Transverse colon (tissue), 4 donors: ENCODE data around the gene UMODL1. TPM values are rescaled to one million over a fixed set of nuclear protein-coding genes. Genes with fewer than 3 reads are reported as not detected.
A peak's percentile ranks its signal among the peaks of the same experiment; 100 is the strongest.
"Not testable (repeated sequence)": the region's sequence is repeated elsewhere in the genome, so short reads cannot be mapped to it uniquely, and the experiment has no call there.

Experiments
- DNase-seq: peaks from one replicate; pipeline ENCODE4 v3.0.0-alpha.2; 2019
- H3K27ac ChIP-seq, 4 donors: fragments of 200-600 bp; sonication (generic); 2 replicates each; pipeline ENCODE4 v1.5.1; 2016 to 2018; ENCODE audit warnings: inconsistent platforms in 4 of 4
- H3K27me3 ChIP-seq: fragments of 200-600 bp; sonication (generic); 2 replicates; pipeline ENCODE4 v1.5.1; 2017; ENCODE audit warnings: inconsistent platforms
- H3K36me3 ChIP-seq, 4 donors: fragments of 200-600 bp; sonication (generic); 2 replicates each; pipeline ENCODE4 v1.5.1; 2017 to 2019; ENCODE audit warnings: inconsistent platforms in 4 of 4
- H3K4me1 ChIP-seq, 4 donors: fragments of 200-600 bp; sonication (generic); 2 replicates each; pipeline ENCODE4 v1.5.1; 2017 to 2020; ENCODE audit warnings: inconsistent platforms in 4 of 4
- H3K4me3 ChIP-seq, 4 donors: fragments of 200-600 bp; sonication (generic); 1 replicate in 1 of 4; 2 replicates in 3 of 4; pipeline versions ENCODE4 v1.5.1 to v1.6.1; 2017 to 2019; ENCODE audit warnings: inconsistent platforms in 4 of 4
- H3K9me3 ChIP-seq, 2 donors: fragments of 200-600 bp; sonication (generic); 2 replicates each; pipeline ENCODE4 v1.5.1; 2017 to 2019; ENCODE audit warnings: inconsistent platforms in 2 of 2
- CTCF ChIP-seq, 5 experiments: fragments of 200-600 bp in 3 of 5; fragments of 450-650 bp in 2 of 5; sonication (generic) in 3 of 5; IDR thresholded peaks; 1 replicate in 2 of 5; 2 replicates in 3 of 5; pipeline ENCODE4 v1.5.1; 2016 to 2017; ENCODE audit warnings: antibody characterized with exemption in 5 of 5, inconsistent platforms in 3 of 5, mild to moderate bottlenecking in 2 of 5, moderate library complexity in 1 of 5
- EP300 ChIP-seq: sonication (generic); formaldehyde crosslinking; IDR thresholded peaks from one replicate; pipeline ENCODE4 v1.6.1; 2017; ENCODE audit warnings: antibody characterized with exemption, low read depth
- POLR2A ChIP-seq: fragments of 450-650 bp; IDR thresholded peaks from one replicate; pipeline ENCODE4 v1.6.1; 2016; ENCODE audit warnings: antibody characterized with exemption, mild to moderate bottlenecking, moderate library complexity
- POLR2AphosphoS5 ChIP-seq, 3 donors: sonication (generic); formaldehyde crosslinking; IDR thresholded peaks; one replicate each; pipeline ENCODE4 v1.6.1; 2016; ENCODE audit warnings: antibody characterized with exemption in 3 of 3
- WGBS, 2 donors: methylation state at CpG; one replicate each; pipeline ENCODE4 v1.1.5; 2018; ENCODE audit warnings: low coverage in 1 of 2; 5-methylcytosine and 5-hydroxymethylcytosine counted together
- in situ Hi-C, 4 donors: fragments of 200-750 bp; cut with MboI; loops; one replicate each; pipeline versions ENCODE4 v1.15.0 to v1.15.1; 2017; ENCODE audit warnings: low sequenced_read_pairs in 3 of 4, low pct_ligation_motif_present in 1 of 4, low pct_unique_long_range_greater_than_20kb in 1 of 4
- intact Hi-C: fragments of 100-400 bp; cut with DNase I; formaldehyde crosslinking; loops from one replicate; pipeline ENCODE4 v1.15.1; 2023; ENCODE audit warnings: low total_unique reads
- total RNA-seq, 4 donors: library from RNA; depleted of rRNA; stranded (reverse); fragments of >200 nt; gene quantifications; one replicate each; pipeline ENCODE4 v1.1.0, GENCODE V29; 2016

UMODL1 gene
- total RNA-seq, 4 donors from 2014 or later, result 0.16 to 3.2 (median 0.68) TPM; not detected in 1

GRCh38 chr21:42112857-42113256 lies 41.7 kb downstream of the UMODL1 start:
- no peaks in the 10 kb centered on the region for H3K9me3 ChIP-seq
- TF ChIP-seq EP300 (no peak), POLR2AphosphoS5 (IDR thresholded peaks at IDR 0.05) (no peak), POLR2A (no peak)
- in situ Hi-C loops (loop anchor here (5.0 to 25.0 kb wide), 6 partner anchors 106 to 501 kb away; no protein-coding TSS in a partner anchor), intact Hi-C loops (no loop called here)
- WGBS, 2 donors, result 63% methylated on average over 4 of the region's 4 CpGs; no CpG with 5 or more reads in 1 of the 2 donors
- no peaks in the 10 kb centered on the region for H3K36me3 ChIP-seq
- H3K4me3 ChIP-seq, result no peak overlapping the region
- H3K27ac ChIP-seq, result no peak overlapping the region
- H3K27me3 ChIP-seq, result peaks cover under 1% of the 10 kb centered on the region
- H3K4me1 ChIP-seq, result peaks cover 0 to 13% (median 12%) of the 10 kb centered on the region in 4 donors
- DNase-seq, result no peak

GRCh38 chr21:42113926-42114409 lies 42.9 kb downstream of the UMODL1 start:
- WGBS, 2 donors, result 74 to 83% methylated on average over 1 to 13 of the region's 13 CpGs
- no peaks in the 10 kb centered on the region for H3K9me3 ChIP-seq
- no peak overlapping the region for H3K4me3 ChIP-seq
- in situ Hi-C loops, result loop anchor here (5.0 to 25.0 kb wide), 6 partner anchors 107 to 502 kb away; no protein-coding TSS in a partner anchor
- peaks cover 0 to 9% (median 6%) of the 10 kb centered on the region in 4 donors for H3K4me1 ChIP-seq
- intact Hi-C loops, result no loop called here
- no peak for TF ChIP-seq POLR2A
- peak in 1 of 5 experiments; percentile 14 for TF ChIP-seq CTCF (IDR thresholded peaks at IDR 0.05)
- H3K36me3 ChIP-seq, result no peaks in the 10 kb centered on the region
- H3K27me3 ChIP-seq, result peaks cover 10% of the 10 kb centered on the region
- no peak for DNase-seq
- H3K27ac ChIP-seq, result no peak overlapping the region

GRCh38 chr21:42114646-42115045 lies 43.5 kb downstream of the UMODL1 start:
- Histone ChIP-seq H3K27ac (no peak overlapping the region), H3K27me3 (peaks cover 17% of the 10 kb centered on the region), H3K36me3 (no peaks in the 10 kb centered on the region), H3K4me1 (peaks cover 0 to 9% (median 6%) of the 10 kb centered on the region in 4 donors), H3K9me3 (no peaks in the 10 kb centered on the region), H3K4me3 (no peak overlapping the region)
- in situ Hi-C loops, result loop anchor here (5.0 to 25.0 kb wide), 6 partner anchors 107 to 502 kb away; no protein-coding TSS in a partner anchor
- DNase-seq, result no peak
- TF ChIP-seq EP300 (no peak), POLR2AphosphoS5 (IDR thresholded peaks at IDR 0.05) (no peak), CTCF (IDR thresholded peaks at IDR 0.05) (no peak), POLR2A (no peak)
- WGBS, 2 donors, result 93 to 95% methylated on average over 4 to 7 of the region's 7 CpGs
- intact Hi-C loops, result loop anchor here (5.0 kb wide), 1 partner anchor 297 kb away; no protein-coding TSS in a partner anchor

GRCh38 chr21:42115136-42115683 lies 44.1 kb downstream of the UMODL1 start:
- Histone ChIP-seq H3K27ac (no peak overlapping the region), H3K36me3 (no peaks in the 10 kb centered on the region), H3K9me3 (no peaks in the 10 kb centered on the region), H3K27me3 (peaks cover 22% of the 10 kb centered on the region), H3K4me3 (no peak overlapping the region), H3K4me1 (peaks cover 0 to 9% (median 6%) of the 10 kb centered on the region in 4 donors)
- intact Hi-C loops, result loop anchor here (5.0 kb wide), 1 partner anchor 298 kb away; no protein-coding TSS in a partner anchor
- DNase-seq, result no peak
- TF ChIP-seq POLR2A (no peak), POLR2AphosphoS5 (IDR thresholded peaks at IDR 0.05) (no peak), CTCF (IDR thresholded peaks at IDR 0.05) (no peak), EP300 (no peak)
- 85 to 88% methylated on average over 5 to 8 of the region's 8 CpGs for WGBS, 2 donors
- in situ Hi-C loops, result loop anchor here (10.0 to 25.0 kb wide), 5 partner anchors 110 to 503 kb away; no protein-coding TSS in a partner anchor

GRCh38 chr21:42116551-42116950 lies 45.4 kb downstream of the UMODL1 start:
- not testable (repeated sequence) for H3K4me1 ChIP-seq, H3K27ac ChIP-seq, DNase-seq, H3K9me3 ChIP-seq, H3K4me3 ChIP-seq, H3K36me3 ChIP-seq
- H3K27me3 ChIP-seq, result peaks cover 32% of the 10 kb centered on the region
- WGBS, 2 donors, result 60 to 71% methylated on average over 1 to 6 of the region's 6 CpGs
- intact Hi-C loops, result loop anchor here (5.0 kb wide), 1 partner anchor 299 kb away; no protein-coding TSS in a partner anchor
- in situ Hi-C loops, result loop anchor here (10.0 to 25.0 kb wide), 5 partner anchors 112 to 504 kb away; no protein-coding TSS in a partner anchor
